Activated naive CD8-positive, alpha-beta T cell treated with anti-CD3 and anti-CD28 coated beads for 36 hours (primary cell): ENCODE results near the gene FAM124A. TPM values are rescaled to one million over a fixed set of nuclear protein-coding genes. Genes with fewer than 3 reads are reported as not detected.
A peak's percentile ranks its signal among the peaks of the same experiment; 100 is the strongest.

Experiments used
- DNase-seq: peaks from one replicate; pipeline ENCODE4 v3.0.0; 2021
- H3K27ac Mint-ChIP-seq: one replicate; pipeline ENCODE4 v1.8.0; 2022; ENCODE audit warnings: mild to moderate bottlenecking, moderate library complexity, mixed read lengths
- H3K27me3 Mint-ChIP-seq: one replicate; pipeline ENCODE4 v1.8.0; 2022; ENCODE audit warnings: mild to moderate bottlenecking, mixed read lengths
- H3K36me3 Mint-ChIP-seq: one replicate; pipeline ENCODE4 v1.8.0; 2021; ENCODE audit warnings: mild to moderate bottlenecking, mixed read lengths
- H3K4me1 Mint-ChIP-seq: one replicate; pipeline ENCODE4 v1.8.0; 2021; ENCODE audit warnings: mixed read lengths
- H3K4me3 Mint-ChIP-seq: one replicate; pipeline ENCODE4 v1.8.0; 2022; ENCODE audit warnings: mild to moderate bottlenecking, moderate library complexity, mixed read lengths
- H3K9me3 Mint-ChIP-seq: one replicate; pipeline ENCODE4 v1.8.0; 2022; ENCODE audit warnings: mixed read lengths
- total RNA-seq, 2 experiments: library from RNA; stranded (reverse); gene quantifications; one replicate each; pipeline ENCODE4 v1.2.3, GENCODE V29; 2021

FAM124A gene, protein sequence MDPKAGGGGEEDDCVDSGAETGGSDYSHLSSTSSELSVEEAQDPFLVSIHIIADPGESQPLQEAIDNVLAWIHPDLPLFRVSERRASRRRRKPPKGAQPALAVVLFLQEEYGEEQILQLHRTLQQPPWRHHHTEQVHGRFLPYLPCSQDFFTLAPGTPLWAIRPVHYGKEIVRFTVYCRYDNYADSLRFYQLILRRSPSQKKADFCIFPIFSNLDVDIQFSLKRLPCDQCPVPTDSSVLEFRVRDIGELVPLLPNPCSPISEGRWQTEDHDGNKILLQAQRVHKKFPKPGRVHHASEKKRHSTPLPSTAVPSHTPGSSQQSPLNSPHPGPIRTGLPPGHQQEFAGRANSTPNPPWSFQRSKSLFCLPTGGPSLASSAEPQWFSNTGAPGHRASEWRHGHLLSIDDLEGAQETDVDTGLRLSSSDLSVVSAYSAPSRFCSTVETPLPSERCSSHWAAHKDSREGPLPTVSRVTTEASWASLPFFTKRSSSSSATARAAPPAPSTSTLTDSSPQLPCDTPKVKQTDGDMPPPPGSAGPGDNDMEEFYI
- total RNA-seq, result under 1 TPM; 0.21 to 0.30 TPM

DNA sequence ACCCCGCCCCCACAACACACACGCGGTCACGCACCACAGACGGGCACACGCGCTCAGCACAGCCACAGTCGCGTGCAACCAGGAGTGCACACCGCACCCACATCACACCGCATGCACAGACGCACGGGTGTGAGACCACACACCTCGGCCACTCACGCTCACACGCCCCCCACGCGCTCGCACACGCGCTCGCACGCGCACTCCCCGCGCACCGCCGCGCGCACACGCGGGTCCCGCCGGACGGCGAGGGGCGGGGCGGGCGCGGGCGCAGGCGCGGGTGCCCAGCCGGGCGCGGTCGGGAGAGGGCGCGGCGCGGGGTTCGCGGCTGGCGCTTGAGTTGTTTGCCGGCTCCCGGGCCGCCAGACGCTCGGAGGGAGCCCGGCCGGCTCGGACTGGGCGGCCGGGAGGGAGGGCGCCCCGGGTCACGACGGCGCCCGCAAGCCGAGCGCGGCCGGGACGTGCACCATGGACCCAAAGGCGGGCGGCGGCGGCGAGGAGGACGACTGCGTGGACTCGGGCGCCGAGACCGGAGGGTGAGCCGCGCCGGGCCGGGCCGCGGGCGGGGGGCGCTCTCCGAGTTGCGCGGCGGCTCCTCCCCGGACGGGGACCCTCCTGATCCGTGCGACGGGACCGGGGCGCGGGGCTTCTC lies at the start of gene FAM124A:
TSS of gene FAM124A (plus strand) at position 362 of the 649 bp plus-strand sequence. CDS start at position 466, 104 bp downstream.
- peaks cover 2% of the 10 kb centered on the region for H3K4me1 Mint-ChIP-seq
- peak within 1 kb of the TSS; percentile 69 for H3K4me3 Mint-ChIP-seq
- H3K36me3 Mint-ChIP-seq, result no peaks in the 10 kb centered on the region
- no peaks in the 10 kb centered on the region for H3K9me3 Mint-ChIP-seq
- H3K27me3 Mint-ChIP-seq, result peaks cover 57% of the 10 kb centered on the region
- no peak within 1 kb of the TSS for H3K27ac Mint-ChIP-seq
- peak; percentile 72 for DNase-seq

DNA sequence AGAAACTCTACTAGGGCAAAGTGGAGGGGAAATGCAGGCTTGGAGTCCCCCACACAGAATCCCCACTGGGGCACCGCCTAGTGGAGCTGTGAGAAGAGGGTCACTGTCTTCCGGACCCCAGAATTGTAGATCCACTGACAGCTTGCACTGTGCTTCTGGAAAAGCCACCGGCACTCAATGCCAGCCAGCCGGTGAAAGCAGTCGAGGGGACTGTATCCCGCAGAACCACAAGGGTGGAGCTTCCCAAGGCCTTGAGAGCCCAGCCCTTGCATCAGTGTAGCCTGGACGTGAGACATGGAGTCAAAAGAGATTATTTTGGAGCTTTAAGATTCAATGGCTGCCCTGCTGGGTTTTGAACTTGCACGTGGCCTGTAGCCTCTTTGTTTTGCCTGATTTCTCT lies 47.2 kb upstream of the FAM124A start:
- DNase-seq, result no peak
- Mint-ChIP-seq H3K36me3 (no peaks in the 10 kb centered on the region), H3K27me3 (peaks cover 18% of the 10 kb centered on the region), H3K27ac (no peak overlapping the region), H3K4me3 (no peak overlapping the region), H3K9me3 (peaks cover 2% of the 10 kb centered on the region), H3K4me1 (no peaks in the 10 kb centered on the region)

DNA sequence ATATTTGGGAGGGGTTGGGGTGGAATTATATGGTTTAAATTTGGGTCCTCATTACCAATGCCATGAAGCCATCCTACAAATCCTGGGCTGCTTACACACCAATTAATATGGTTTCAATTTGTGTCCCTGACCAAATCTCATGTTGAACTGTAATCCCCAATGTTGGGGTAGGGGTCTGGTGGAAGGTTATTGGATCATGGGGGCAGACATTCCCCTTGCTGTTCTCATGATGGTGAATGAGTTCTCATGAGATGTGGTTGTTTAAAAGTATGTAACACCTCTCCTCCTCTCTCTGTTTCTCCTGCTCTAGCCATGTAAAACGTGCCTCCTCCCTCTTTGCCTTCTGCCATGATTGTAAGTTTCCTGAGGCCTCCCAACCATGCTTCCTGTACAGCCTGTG lies 46.6 kb upstream of the FAM124A start:
- Mint-ChIP-seq H3K27me3 (peaks cover 18% of the 10 kb centered on the region), H3K27ac (no peak overlapping the region), H3K9me3 (peaks cover 2% of the 10 kb centered on the region), H3K4me3 (no peak overlapping the region), H3K4me1 (no peaks in the 10 kb centered on the region), H3K36me3 (no peaks in the 10 kb centered on the region)
- DNase-seq, result no peak

DNA sequence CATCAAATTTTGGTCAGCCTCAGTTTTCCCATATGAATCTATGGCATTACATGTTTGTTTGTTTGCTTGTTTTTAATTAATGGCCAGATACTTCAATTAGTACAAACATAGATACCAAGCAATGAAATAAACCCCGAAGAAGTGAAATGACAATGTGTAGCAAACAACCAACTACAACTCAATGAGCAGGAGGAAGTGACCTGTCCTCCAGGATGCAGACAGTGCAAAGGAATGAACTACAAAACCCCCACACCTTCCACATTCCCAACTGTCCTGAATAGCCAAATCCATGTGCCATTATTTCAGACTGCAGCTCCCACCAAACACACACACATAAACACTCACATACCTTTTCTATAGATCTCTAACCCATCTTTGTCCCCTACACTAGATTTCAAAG lies 45.0 kb upstream of the FAM124A start:
- Mint-ChIP-seq H3K27me3 (peaks cover 20% of the 10 kb centered on the region), H3K4me1 (no peaks in the 10 kb centered on the region)

DNA sequence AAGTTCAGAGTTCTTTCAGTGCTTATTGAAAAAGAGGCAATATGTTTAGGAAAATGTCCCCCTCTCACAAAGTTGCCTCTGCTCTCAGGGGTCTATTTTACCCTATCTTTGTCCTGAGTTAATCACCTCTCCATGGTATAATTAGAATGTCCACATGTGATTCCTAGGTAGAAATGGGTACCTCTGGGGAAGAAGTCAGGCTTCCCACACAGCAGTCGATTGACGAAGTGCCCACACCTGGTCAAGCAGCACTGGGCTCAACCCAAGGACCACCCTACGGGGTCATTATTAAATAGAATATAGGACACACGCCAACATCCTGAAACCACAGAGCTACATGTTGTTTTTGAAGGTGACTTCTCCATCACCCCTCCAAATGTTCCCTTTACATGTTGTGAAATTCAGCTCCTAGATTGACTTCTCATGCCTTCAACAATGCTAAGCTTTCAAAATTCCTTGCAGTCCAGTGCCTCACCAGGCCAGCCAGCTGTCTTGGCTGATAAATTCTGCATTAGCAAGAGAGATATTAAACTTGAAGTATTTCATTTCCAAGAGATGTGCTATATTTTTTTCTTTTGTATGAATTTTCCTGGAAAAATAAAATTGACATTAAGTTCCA lies 43.6 kb upstream of the FAM124A start:
- H3K27me3 Mint-ChIP-seq, result peaks cover 27% of the 10 kb centered on the region
- DNase-seq, result no peak
- H3K27ac Mint-ChIP-seq, result no peak overlapping the region
- H3K36me3 Mint-ChIP-seq, result no peaks in the 10 kb centered on the region
- no peak overlapping the region for H3K4me3 Mint-ChIP-seq
- peaks cover 2% of the 10 kb centered on the region for H3K9me3 Mint-ChIP-seq
- H3K4me1 Mint-ChIP-seq, result no peaks in the 10 kb centered on the region

More for the DNA sequence above, 45.0 kb upstream of the FAM124A start:
- Mint-ChIP-seq H3K36me3 (no peaks in the 10 kb centered on the region), H3K27ac (no peak overlapping the region), H3K4me3 (no peak overlapping the region), H3K9me3 (peaks cover 2% of the 10 kb centered on the region)
- DNase-seq, result no peak

DNA sequence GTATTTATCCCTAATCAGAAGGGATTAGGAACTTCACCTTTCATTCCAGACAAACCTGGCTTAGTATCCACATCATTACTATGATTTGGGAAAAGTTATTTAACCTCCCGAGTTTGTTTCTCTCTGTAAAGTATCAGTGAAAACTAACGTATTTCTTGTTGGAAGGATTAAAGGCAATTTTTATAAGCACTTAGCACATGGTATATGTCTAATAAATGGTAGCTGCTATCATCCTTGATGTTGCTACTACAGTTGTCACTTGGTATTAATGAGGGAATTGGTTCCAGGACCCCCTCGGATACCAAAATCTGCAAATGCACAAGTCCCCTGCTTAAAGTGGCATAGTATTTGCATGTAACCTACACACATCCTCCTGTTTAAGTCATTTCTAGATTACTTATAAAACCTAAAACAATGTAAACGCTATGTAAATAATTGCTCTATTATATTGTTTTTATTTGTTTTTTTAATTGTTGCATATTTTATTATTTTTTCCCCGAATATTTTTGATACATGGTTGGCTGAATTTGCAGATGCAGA lies 42.7 kb upstream of the FAM124A start:
- no peaks in the 10 kb centered on the region for H3K36me3 Mint-ChIP-seq
- peaks cover 2% of the 10 kb centered on the region for H3K9me3 Mint-ChIP-seq
- DNase-seq, result no peak

DNA sequence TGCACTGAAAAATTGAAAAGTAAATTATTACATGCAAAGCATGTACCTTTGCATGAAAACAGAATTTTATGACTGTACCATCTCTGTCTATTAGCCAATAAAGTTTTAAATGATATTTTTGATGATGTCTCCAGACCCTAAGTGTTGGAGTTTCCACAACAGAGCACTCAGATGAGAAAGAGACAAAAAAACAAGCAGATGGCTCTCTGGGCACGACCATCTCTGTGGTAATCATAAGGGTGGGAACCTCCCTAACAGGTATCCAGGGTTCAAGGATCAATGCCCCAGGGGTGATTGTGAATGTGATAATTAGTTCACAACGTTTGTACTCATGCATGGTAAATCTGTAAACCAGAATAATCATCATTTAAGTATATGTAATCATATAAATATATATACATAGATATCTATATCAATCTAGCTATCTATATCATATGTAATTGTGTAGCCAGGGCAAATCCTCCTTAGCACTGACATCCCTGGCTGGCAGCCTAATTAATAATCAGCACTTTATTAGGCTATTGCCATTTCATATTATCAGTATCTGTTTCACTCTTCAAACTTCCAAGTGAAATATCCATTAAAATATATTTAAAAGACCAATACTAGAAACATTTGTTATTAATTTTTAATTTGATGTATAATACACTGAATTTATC lies 41.2 kb upstream of the FAM124A start:
- Mint-ChIP-seq H3K4me1 (no peaks in the 10 kb centered on the region), H3K27me3 (peaks cover 42% of the 10 kb centered on the region), H3K9me3 (no peaks in the 10 kb centered on the region), H3K4me3 (no peak overlapping the region), H3K36me3 (no peaks in the 10 kb centered on the region), H3K27ac (no peak overlapping the region)
- DNase-seq, result no peak

More for the DNA sequence above, 42.7 kb upstream of the FAM124A start:
- H3K27me3 Mint-ChIP-seq, result peaks cover 34% of the 10 kb centered on the region
- H3K4me1 Mint-ChIP-seq, result no peaks in the 10 kb centered on the region
- no peak overlapping the region for H3K4me3 Mint-ChIP-seq
- H3K27ac Mint-ChIP-seq, result no peak overlapping the region

DNA sequence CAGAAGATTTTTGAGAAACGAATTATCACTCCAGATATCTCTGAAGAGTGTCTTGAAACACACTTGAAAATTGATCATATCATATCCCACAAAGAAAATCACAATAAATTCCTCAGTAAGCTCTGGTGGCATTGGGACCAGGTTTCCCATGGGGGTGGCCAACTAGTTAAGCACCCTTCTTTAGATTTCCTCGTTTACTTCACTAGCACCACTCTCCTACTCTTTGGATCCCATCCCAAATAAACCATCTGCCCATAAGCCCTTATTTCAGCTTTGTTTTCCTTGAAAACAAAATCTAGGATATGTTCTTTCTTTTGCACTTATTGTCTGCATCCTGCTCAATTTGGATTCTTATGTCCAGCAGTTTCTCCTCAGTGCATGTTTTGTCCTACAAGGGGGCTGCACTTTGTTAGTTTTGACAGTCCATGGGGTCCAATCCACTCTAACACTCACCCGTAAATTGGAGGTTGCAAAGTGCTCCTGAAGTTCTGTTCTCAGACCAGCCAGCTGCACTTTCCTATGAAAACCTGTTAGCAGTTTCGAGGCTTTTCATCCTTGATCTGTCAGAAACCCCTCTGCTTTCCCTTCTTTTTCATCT lies 40.3 kb upstream of the FAM124A start:
- Mint-ChIP-seq H3K4me3 (no peak overlapping the region), H3K27ac (no peak overlapping the region), H3K36me3 (no peaks in the 10 kb centered on the region), H3K4me1 (no peaks in the 10 kb centered on the region), H3K27me3 (peaks cover 45% of the 10 kb centered on the region), H3K9me3 (no peaks in the 10 kb centered on the region)
- no peak for DNase-seq

DNA sequence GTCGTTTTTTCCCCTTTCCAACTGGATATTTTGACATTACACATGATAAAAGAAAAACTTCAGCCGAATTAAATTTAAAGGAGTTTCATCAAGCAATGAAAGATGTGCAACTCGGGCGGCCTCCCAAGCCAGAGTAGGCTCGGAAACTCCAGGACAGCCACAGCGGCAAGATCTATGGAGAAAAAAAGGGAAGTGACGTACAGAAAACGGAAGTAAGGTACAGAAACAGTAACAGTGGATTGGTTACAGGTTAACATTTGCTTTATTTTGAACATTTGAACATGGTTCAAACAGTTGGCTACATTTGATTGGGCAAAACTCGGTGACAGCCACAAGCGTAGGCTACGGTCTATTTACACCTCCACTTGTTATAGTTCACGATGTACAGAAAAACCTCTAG lies 30.5 kb upstream of the FAM124A start:
- no peak for DNase-seq
- Mint-ChIP-seq H3K27me3 (peaks cover 14% of the 10 kb centered on the region), H3K4me1 (peaks cover 10% of the 10 kb centered on the region), H3K36me3 (no peaks in the 10 kb centered on the region), H3K9me3 (no peaks in the 10 kb centered on the region), H3K27ac (no peak overlapping the region), H3K4me3 (no peak overlapping the region)

DNA sequence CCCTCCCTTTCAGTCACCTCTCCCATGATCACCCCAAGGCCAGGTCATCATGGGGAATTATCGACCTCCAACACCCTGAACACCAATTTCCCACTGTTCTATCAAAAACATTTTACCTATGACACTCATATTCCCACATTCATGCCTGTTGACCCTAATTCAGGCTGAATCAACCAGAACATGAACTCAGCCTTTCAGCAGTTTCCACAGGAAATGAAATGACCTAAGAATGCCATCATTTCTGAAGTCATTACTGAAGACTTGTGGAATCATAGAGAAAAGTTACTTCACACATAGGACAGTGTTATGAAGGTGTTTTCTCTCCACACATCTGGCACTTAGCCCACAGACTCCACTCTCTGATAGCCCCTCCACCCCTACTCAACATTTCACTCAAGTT lies 29.9 kb upstream of the FAM124A start:
- Mint-ChIP-seq H3K27ac (no peak overlapping the region), H3K4me3 (no peak overlapping the region), H3K9me3 (no peaks in the 10 kb centered on the region), H3K36me3 (no peaks in the 10 kb centered on the region), H3K27me3 (peaks cover 14% of the 10 kb centered on the region), H3K4me1 (peaks cover 10% of the 10 kb centered on the region)
- DNase-seq, result no peak

DNA sequence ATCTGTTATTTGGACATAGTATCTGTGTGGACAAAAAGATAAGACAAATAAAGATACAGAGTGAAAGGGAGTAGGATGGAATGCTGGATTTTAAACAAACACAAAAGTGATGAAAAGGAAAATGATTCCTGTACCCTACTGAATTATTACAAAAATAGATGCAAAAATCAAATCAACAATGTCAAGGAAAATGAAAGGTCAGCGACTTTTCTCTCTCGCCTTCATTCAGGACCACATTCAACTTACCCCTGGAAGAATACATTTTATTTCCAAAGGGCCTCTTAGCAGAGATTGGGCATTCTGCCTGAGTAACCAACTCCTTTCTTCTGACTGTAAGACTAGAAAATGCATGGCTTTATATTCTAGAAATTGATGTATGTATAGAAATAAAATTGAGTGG lies 28.8 kb upstream of the FAM124A start:
- no peak for DNase-seq
- Mint-ChIP-seq H3K27ac (no peak overlapping the region), H3K36me3 (no peaks in the 10 kb centered on the region), H3K4me3 (no peak overlapping the region), H3K4me1 (peaks cover 10% of the 10 kb centered on the region), H3K9me3 (peaks cover 1% of the 10 kb centered on the region), H3K27me3 (peaks cover 10% of the 10 kb centered on the region)

DNA sequence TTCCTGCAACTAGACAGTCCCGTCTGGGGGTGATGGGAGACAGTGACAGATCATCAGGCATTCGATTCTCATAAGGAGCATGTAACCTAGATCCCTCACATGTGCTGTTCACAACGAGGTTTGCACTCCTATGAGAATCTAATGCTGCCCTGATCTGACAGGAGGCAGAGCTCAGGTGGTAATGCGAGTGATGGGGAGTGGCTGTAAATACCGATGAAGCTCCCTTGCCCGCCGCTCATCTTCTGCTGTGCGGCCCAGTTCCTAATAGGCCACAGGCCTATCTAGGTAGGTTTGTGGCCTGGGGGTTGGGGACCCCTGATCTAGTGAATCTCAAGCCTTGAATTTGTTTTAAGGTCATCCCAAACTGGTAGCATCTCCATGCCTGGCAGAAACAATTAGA lies 27.3 kb upstream of the FAM124A start:
- H3K36me3 Mint-ChIP-seq, result no peaks in the 10 kb centered on the region
- no peak overlapping the region for H3K4me3 Mint-ChIP-seq
- peaks cover 4% of the 10 kb centered on the region for H3K27me3 Mint-ChIP-seq
- no peak for DNase-seq
- H3K4me1 Mint-ChIP-seq, result peaks cover 10% of the 10 kb centered on the region
- H3K27ac Mint-ChIP-seq, result no peak overlapping the region
- H3K9me3 Mint-ChIP-seq, result peaks cover 4% of the 10 kb centered on the region

DNA sequence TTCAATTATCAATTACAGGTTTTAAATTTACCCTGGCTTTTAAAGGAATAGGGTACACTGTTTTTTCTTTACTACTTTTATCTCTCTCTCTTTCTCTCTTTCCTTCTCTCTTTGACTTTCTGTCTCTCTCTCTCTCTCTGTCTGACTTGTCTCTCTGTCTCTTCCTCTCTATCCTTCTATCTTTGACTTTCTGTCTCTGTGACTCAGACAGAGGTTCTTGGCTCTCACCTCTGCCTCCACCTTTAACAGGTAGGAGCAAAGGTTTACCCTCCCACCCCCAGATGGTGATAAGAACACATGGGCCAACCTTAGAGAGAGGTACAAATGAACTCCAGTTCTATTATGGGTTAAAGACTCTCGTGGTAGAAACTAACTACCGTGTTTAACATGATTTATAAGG lies 20.3 kb upstream of the FAM124A start:
- H3K4me3 Mint-ChIP-seq, result no peak overlapping the region
- H3K36me3 Mint-ChIP-seq, result no peaks in the 10 kb centered on the region
- no peak for DNase-seq
- peaks cover 2% of the 10 kb centered on the region for H3K4me1 Mint-ChIP-seq
- H3K27me3 Mint-ChIP-seq, result peaks cover 19% of the 10 kb centered on the region
- no peak overlapping the region for H3K27ac Mint-ChIP-seq
- peaks cover 4% of the 10 kb centered on the region for H3K9me3 Mint-ChIP-seq

DNA sequence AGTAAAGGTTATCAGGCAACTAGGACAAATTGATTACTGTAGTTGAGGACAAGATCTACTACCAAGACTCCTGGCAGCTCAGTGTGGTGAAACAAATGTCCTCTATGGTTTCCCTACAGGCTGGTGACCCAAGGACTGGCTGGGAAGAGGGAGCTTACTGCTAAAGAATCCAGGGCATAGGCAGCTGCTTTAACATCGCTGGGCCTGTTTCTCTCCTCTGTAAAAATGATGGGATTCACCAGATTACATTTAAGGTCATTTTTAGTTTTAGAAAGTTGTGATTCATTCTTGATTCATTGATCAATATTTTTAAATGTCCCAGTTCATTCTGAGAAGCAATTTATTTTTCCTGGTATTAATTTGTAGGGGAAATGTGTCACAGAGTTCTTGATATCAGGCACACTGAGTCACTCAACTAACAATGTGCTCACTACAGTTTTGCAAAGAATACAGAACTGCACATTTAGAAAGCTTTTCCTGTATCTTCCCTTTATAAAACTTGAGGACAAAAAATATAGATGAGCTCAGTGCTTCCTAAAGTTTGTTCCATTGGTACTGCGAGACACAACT lies 19.6 kb upstream of the FAM124A start:
- peaks cover 19% of the 10 kb centered on the region for H3K27me3 Mint-ChIP-seq
- no peak overlapping the region for H3K27ac Mint-ChIP-seq
- peaks cover 4% of the 10 kb centered on the region for H3K9me3 Mint-ChIP-seq
- H3K4me3 Mint-ChIP-seq, result no peak overlapping the region
- H3K4me1 Mint-ChIP-seq, result peaks cover 2% of the 10 kb centered on the region
- no peaks in the 10 kb centered on the region for H3K36me3 Mint-ChIP-seq
- no peak for DNase-seq
